Duodenal mucosa (tissue), 2 donors: ENCODE measurements around the gene CCDC112.

ENCODE experiments used
- H3K27ac ChIP-seq: one replicate; pipeline ENCODE4 v1.7.0; 2013; ENCODE audit warnings: low read depth, low read length
- H3K27me3 ChIP-seq, 2 donors: one replicate each; pipeline ENCODE4 v1.7.0; 2013; ENCODE audit warnings: low read length in 2 of 2, control low read depth in 1 of 2; ENCODE audit not compliant: insufficient read depth in 2 of 2, control insufficient read depth in 1 of 2
- H3K36me3 ChIP-seq, 2 donors: one replicate each; pipeline ENCODE4 v1.7.0; 2013; ENCODE audit warnings: low read length in 2 of 2, control low read depth in 1 of 2; ENCODE audit not compliant: insufficient read depth in 2 of 2, control insufficient read depth in 1 of 2
- H3K4me1 ChIP-seq, 2 donors: one replicate each; pipeline ENCODE4 v1.7.0; 2013; ENCODE audit warnings: low read length in 2 of 2, control low read depth in 1 of 2; ENCODE audit not compliant: insufficient read depth in 2 of 2, control insufficient read depth in 1 of 2
- H3K4me3 ChIP-seq, 2 donors: one replicate each; pipeline ENCODE4 v1.7.0; 2013; ENCODE audit warnings: low read length in 2 of 2, low read depth in 1 of 2
- H3K9ac ChIP-seq, 2 donors: one replicate each; pipeline ENCODE4 v1.7.0; 2013; ENCODE audit warnings: low read length in 2 of 2, low read depth in 1 of 2
- H3K9me3 ChIP-seq, 2 donors: one replicate each; pipeline ENCODE4 v1.7.0; 2013; ENCODE audit warnings: low read length in 2 of 2, control low read depth in 1 of 2; ENCODE audit not compliant: control insufficient read depth in 1 of 2

Gene CCDC112

DNA sequence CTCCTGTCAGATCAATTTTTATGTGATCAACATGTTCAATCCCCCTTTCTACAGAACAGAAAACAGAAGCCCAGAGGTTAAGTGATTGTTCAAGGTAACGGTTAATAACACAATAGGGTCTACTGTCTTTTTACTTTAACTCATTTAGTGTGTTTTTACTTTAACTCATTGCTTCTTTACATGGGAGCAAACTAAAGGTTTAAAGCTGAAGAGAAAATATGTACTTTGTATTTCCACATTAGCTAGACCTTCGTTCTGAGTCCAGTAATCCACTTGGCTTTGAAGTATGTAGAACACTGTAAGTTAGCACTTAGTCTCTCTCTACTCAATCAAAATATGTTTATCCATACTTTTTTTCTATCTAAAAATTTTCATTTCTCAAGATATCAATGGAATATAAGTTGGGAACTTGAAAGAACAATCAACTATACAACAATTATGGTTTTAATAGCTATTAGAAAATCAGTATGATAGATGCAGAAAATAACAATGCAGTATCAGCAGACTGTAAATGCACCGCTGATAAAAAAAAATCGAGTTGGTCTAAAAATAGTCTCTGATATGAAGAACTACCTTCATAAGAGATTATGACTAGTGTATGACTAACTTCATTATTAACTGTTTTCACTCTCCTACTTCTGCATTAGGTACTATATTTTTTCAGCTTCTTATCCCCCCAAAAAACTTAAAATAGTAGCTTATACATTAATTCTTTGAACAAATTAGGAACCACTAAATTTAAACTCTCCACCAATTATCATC, 54.4 kb downstream of the CCDC112 start:
- Histone ChIP-seq H3K36me3 (peaks cover 7 to 22% of the 10 kb centered on the region in 2 donors), H3K9me3 (no peaks in the 10 kb centered on the region), H3K4me3 (no peak overlapping the region), H3K27ac (no peak overlapping the region), H3K9ac (no peak overlapping the region), H3K4me1 (peaks cover 18 to 19% of the 10 kb centered on the region in 2 donors), H3K27me3 (no peaks in the 10 kb centered on the region)

DNA sequence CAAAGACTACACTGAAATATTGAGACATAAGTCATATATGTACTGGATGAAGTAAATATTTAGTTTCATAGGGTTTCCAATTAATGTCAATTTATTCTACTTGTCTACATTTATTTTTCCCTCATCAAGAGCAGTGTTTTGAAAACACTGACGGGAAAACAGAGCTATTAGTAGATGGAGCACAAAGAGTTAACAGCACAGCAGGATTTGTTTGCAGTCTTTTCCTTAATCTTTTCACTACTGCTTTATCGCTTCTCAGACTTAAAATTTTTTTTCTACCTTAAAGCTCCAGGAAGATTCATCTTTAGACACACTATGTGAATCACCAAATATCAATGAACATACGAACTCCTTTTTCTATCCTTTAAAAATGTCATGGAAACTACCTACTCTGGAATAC, 59.4 kb downstream of the CCDC112 start:
- peaks cover 7 to 29% of the 10 kb centered on the region in 2 donors for H3K36me3 ChIP-seq

DNA sequence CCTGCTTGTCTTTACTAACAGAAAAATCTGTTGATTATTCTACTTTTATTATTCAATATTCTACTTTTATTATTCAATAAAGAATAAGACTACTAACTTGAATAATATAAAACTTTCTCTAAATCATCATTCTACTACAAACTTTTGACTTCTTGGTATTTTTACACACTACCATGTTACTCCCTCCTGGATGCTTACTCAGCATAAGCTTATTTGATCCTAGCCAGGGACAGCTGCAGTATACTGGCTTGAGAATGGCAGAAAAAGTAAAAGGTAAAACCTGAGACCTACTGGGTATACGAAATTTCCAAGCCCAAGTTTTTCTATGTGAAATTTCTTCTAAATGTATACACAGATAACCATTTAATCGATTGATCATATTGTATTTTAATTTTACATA, 59.9 kb downstream of the CCDC112 start:
- Histone ChIP-seq H3K36me3 (peaks cover 7 to 34% of the 10 kb centered on the region in 2 donors), H3K4me1 (no peaks in the 10 kb centered on the region), H3K9ac (no peak overlapping the region), H3K27me3 (no peaks in the 10 kb centered on the region), H3K27ac (no peak overlapping the region), H3K4me3 (no peak overlapping the region), H3K9me3 (no peaks in the 10 kb centered on the region)

More for the DNA sequence above, 59.4 kb downstream of the CCDC112 start:
- H3K4me1 ChIP-seq = no peaks in the 10 kb centered on the region
- H3K27ac ChIP-seq = no peak overlapping the region
- H3K9me3 ChIP-seq = no peaks in the 10 kb centered on the region
- no peak overlapping the region for H3K4me3 ChIP-seq
- no peak overlapping the region for H3K9ac ChIP-seq
- H3K27me3 ChIP-seq = no peaks in the 10 kb centered on the region

DNA sequence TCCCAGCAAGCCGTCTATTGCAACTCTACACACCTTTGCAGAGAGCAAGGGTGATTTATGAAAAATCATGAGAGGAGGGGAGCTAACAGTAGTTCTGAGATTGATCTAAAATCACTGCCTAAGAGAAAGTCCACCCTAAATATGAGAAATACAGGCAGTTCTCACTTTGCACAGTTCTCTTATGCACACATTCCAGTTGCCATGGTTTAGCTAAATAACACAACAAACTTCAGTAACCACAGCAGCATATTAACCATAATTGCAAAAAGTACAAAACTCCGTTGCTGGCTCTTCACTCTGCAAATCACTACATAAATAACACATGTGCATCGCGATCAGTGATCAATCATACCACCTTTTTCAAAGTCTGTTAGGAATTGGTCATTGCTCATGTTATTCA, 64.9 kb downstream of the CCDC112 start:
- peaks cover 27 to 51% of the 10 kb centered on the region in 2 donors for H3K36me3 ChIP-seq

DNA sequence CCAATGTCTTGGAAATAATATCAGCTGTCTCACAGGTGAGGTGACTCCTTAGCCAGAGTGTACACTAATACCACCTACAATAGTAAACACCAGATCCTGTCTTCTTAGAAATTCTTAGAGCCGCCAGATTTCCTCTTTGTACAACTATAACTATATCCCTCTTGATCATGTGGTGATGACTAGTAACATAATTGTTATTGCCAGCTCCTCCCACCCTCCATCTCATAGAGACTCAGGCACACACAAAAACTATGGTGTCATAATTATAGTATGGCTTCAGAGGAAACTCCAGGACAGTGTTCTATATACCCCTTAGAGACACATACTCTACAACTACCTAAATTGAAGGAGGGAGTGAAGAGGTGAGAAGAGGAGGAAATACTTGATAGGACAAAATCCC, 66.8 kb downstream of the CCDC112 start:
- Histone ChIP-seq H3K4me3 (no peak overlapping the region), H3K9ac (no peak overlapping the region), H3K9me3 (no peaks in the 10 kb centered on the region), H3K36me3 (peaks cover 31 to 47% of the 10 kb centered on the region in 2 donors), H3K4me1 (no peaks in the 10 kb centered on the region), H3K27me3 (no peaks in the 10 kb centered on the region), H3K27ac (no peak overlapping the region)

More for the DNA sequence above, 64.9 kb downstream of the CCDC112 start:
- Histone ChIP-seq H3K4me3 (no peak overlapping the region), H3K4me1 (no peaks in the 10 kb centered on the region), H3K27ac (no peak overlapping the region), H3K9ac (no peak overlapping the region), H3K27me3 (no peaks in the 10 kb centered on the region), H3K9me3 (no peaks in the 10 kb centered on the region)

DNA sequence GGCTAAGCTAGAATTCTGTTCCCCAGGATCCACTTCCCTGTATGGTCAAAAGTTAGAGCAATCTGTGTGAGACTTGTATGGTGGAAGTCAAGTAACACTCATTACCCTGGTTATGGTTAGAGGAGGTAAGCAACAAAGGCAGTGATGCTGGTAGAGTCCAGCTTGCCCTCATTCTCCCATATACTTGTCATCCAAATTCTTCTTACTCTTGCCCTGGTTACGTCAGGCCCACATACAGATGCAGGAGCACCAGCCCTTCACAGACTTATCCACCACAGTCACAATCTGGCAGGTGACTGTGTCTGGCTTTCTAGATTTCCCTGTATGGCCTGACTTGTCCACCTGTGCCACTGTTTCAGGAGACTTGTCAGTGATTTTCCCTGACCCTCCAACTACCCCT, 69.2 kb downstream of the CCDC112 start:
- H3K4me1 ChIP-seq = peaks cover 0 to 4% of the 10 kb centered on the region in 2 donors
- H3K36me3 ChIP-seq = peaks cover 36 to 52% of the 10 kb centered on the region in 2 donors
- no peaks in the 10 kb centered on the region for H3K27me3 ChIP-seq
- H3K9ac ChIP-seq = no peak overlapping the region
- H3K4me3 ChIP-seq = no peak overlapping the region
- H3K27ac ChIP-seq = no peak overlapping the region
- no peaks in the 10 kb centered on the region for H3K9me3 ChIP-seq
